RWPE1 (cell line): ENCODE measurements around the gene LPCAT3.
"Not testable (repeated sequence)": the region's sequence is repeated elsewhere in the genome, so short reads cannot be mapped to it uniquely, and the experiment has no call there.

Experiments used
- CTCF ChIA-PET: fragments of 350-600 bp; sonication (Branson Sonifier 250); formaldehyde crosslinking; extraction: SDS; loops from one replicate; lab custom pipeline; 2021; lab: Yijun Ruan, JAX
- POLR2A ChIA-PET: fragments of 400-600 bp; formaldehyde crosslinking; extraction: SDS; loops from one replicate; lab custom pipeline; 2020; ENCODE audit warnings: antibody characterized with exemption; ENCODE audit not compliant: low non-redundant PET; lab: Yijun Ruan, JAX
- DNase-seq: peaks from one replicate; pipeline ENCODE4 v3.0.0; 2012; ENCODE audit warnings: low spot score
- H3K27ac ChIP-seq: fragments of 450-650 bp; 2 replicates; pipeline ENCODE4 v1.5.1; 2017
- TF ChIP-seq, protein P1 (sequence below): fragments of 450-650 bp; conservative IDR thresholded peaks from 2 replicates; pipeline ENCODE4 v1.5.1; 2017; ENCODE audit warnings: low read depth, mild to moderate bottlenecking

LPCAT3 gene

DNA sequence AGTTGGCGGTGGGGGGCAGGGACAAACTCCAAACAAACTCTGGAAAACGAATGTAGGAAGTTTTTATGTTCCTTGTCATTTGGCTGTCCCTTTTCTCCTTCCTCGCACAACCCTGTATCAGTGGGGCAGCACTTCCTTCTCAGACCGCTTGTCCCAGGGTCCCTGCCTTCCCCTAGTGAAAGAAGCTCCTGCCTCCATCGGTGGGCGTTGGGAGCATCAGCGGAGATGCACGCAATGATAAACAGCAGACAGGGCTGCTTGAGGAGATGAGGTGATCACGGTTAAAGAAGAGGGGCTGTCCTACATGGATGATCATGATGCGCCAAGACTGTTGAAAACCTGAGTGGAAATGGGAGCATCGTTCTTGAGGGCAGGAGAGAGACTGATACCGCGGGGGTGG is 42.9 kb upstream of the LPCAT3 start:
- TF ChIP-seq, protein P1, sequence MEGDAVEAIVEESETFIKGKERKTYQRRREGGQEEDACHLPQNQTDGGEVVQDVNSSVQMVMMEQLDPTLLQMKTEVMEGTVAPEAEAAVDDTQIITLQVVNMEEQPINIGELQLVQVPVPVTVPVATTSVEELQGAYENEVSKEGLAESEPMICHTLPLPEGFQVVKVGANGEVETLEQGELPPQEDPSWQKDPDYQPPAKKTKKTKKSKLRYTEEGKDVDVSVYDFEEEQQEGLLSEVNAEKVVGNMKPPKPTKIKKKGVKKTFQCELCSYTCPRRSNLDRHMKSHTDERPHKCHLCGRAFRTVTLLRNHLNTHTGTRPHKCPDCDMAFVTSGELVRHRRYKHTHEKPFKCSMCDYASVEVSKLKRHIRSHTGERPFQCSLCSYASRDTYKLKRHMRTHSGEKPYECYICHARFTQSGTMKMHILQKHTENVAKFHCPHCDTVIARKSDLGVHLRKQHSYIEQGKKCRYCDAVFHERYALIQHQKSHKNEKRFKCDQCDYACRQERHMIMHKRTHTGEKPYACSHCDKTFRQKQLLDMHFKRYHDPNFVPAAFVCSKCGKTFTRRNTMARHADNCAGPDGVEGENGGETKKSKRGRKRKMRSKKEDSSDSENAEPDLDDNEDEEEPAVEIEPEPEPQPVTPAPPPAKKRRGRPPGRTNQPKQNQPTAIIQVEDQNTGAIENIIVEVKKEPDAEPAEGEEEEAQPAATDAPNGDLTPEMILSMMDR: no peak
- ChIA-PET POLR2A (no interaction called here), CTCF (interaction anchor here (1.3 kb wide), 1 partner anchor 47 kb away, joined by 8 read pairs; no protein-coding TSS in a partner anchor)
- no peak for DNase-seq
- peak overlapping the region; percentile 80 for H3K27ac ChIP-seq

DNA sequence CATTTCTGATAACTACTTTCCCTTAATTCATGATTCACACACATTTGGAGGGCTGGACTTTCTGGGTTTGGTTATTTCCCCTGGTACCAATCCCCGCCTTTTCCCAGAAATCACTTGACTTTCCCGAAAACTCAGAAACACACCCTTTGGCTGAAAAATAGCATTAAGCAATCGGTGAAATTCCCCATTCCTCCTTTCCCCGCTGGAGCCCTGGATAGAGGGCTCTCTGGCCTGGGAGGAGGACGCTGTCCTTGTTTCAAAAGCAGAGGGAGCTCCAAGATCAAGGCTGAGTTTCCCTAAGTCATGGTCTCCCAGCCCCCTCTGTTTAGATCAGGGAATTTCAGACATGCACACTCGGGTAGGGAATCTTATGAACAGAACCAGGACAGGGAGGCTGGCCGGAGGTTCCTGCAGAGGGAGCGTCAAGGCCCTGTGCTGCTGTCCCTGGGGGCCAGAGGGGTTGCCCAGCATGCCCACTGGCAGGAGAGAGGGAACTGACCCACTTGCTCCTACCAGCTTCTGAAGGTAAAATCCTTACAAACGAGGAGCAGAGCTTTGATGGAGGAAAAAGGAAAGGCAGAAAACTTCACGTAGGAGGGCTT is 42.2 kb upstream of the LPCAT3 start, which contains the start of gene C1S:
TSS of gene C1S (plus strand) at position 366 of the 602 bp plus-strand sequence. CDS start 1,195 bp downstream, outside the sequence.
- CTCF ChIA-PET: interaction anchor here (0.6 to 1.3 kb wide), 5 partner anchors 19 to 53 kb away, joined by 3 to 8 read pairs (median 4); partner anchors contain the start of genes C1R and C1RL
- peak within 1 kb of the TSS; percentile 80 for H3K27ac ChIP-seq
- TF ChIP-seq, protein P1: peak; percentile 75
- POLR2A ChIA-PET: no interaction called here
- peak; percentile 88 for DNase-seq

DNA sequence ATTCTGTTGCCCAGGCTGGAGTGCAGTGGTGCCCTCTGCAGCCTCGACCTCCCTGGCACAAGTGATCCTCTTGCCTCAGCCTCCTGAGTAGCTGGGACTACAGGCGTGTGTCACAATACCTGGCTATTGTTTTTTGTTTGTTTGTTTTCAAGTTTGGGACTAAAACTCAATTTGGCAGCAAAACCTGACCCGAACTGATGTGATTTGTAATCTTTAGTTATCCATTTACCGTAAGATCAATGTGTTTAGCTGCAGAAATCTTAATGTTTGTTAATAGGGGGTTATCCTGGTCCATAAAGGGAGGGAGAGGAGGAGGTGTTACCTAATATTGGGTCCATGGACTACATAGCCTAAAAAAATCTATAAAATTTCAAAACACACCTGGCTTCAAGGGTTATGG is 41.5 kb upstream of the LPCAT3 start:
- POLR2A ChIA-PET: no interaction called here
- TF ChIP-seq, protein P1: no peak
- CTCF ChIA-PET: interaction anchor here (0.6 to 1.3 kb wide), 6 partner anchors 19 to 121 kb away, joined by 3 to 8 read pairs (median 4); partner anchors contain the start of genes C1R and C1RL
- peak overlapping the region; percentile 66 for H3K27ac ChIP-seq
- DNase-seq: no peak

DNA sequence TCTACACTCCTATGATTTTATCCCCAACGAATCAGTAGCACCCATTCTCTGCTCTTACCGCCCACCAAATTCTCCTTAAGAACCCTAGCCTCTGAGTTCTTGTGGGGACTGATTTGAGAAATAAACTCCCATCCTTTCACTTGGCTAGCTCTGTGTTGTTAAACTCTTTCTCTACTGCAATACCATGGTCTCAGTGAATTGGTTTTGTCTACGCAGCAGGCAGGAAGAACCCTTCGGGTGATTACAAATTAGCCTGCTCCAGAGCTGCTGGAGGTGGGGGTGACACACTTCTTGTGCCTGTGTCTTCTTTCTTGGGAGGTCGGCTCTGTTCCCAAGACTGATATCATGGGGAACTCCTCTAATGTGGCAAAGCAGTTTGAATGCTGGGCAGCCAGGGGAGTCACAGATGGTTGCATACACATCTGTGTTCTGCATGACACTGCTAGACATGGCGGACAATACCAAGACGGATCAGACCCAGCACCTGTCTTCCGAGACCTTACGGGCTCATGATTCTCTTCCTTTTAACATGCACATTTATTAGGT is 40.6 kb upstream of the LPCAT3 start:
- POLR2A ChIA-PET: no interaction called here
- CTCF ChIA-PET: no interaction called here
- H3K27ac ChIP-seq: no peak overlapping the region
- TF ChIP-seq, protein P1: no peak
- no peak for DNase-seq

DNA sequence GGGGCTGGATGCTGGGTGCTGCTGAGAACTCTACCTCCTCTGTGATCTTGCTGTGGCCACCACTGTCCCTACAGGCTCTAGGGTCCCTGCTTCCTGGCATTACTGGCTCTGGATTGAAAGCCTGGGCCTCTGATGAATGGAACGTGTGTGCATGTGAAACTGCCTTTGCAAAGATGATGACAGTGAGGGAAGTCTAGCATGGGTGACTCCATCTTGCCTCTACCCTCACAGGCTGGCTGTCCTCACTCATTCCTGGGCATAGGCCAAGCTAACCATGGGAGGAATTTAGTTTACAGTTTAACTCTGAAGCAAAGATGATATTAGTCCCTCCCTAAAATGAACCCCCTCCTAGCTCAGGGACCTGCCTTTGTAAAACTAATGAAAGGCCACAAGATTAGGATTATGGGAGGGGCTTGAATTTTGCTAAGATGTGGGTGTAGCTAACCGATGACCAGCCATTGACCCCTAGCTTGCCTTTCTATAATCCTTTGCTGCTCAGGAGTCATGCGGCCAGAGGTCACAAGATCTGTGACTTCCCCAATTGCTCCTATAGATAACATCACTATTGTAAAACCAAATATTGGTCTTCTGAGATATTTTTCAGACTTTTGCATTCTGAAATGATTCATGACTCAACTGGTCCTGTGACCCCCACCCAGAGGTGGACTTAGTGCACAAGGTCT is 40.0 kb upstream of the LPCAT3 start:
- no peak for DNase-seq
- H3K27ac ChIP-seq: no peak overlapping the region
- POLR2A ChIA-PET: no interaction called here
- TF ChIP-seq, protein P1: no peak
- CTCF ChIA-PET: interaction anchor here (0.5 to 0.6 kb wide), 2 partner anchors 22 to 55 kb away, joined by 3 to 5 read pairs; no protein-coding TSS in a partner anchor

DNA sequence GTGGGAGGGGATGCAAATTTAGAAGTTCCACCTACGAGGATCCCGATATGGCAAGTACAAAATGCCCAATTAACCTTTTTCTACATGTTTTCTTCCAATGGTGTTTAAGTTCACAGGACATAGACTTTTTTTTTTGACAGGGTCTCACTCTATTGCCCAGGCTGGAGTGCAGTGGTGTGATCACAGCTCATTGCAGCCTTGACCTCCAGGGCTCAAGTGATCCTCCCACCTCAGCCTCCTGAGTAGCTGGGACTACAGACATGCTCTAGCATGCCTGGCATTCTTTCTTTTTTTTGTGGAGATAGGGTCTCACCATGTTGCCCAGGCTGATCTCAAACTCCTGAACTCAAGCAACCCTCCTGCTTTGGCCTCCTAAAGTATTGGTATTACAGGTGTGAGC is 37.5 kb upstream of the LPCAT3 start:
- POLR2A ChIA-PET, H3K27ac ChIP-seq, DNase-seq: not testable (repeated sequence)
- CTCF ChIA-PET: interaction anchor here (0.8 kb wide), 1 partner anchor 40 kb away, joined by 3 read pairs; no protein-coding TSS in a partner anchor
